Measurements from ENCODE around the gene CRK. TPM values are rescaled to one million over a fixed set of nuclear protein-coding genes. Genes with fewer than 3 reads are reported as not detected.

The CRK gene
- total and polyA plus RNA-seq, 7 donors = 33.6 to 88.7 (median 67.7) TPM

GRCh38 chr17:1484676-1485422, 28.8 kb upstream of the CRK start:
- H3K9me3 ChIP-seq = no peaks in the 10 kb centered on the region
- WGBS, 2 donors = 1% methylated on average over 19 of the region's 19 CpGs
- H3K27ac ChIP-seq = peak overlapping the region; percentile 98 to 100 (median 99)
- peak; percentile 85 for DNase-seq
- peaks cover 0 to 81% (median 75%) of the 10 kb centered on the region in 4 donors for H3K4me1 ChIP-seq
- peaks cover 6 to 41% (median 9%) of the 10 kb centered on the region in 4 donors for H3K36me3 ChIP-seq
- H3K4me3 ChIP-seq = peak overlapping the region; percentile 86 to 91 (median 88)
- H3K27me3 ChIP-seq = no peaks in the 10 kb centered on the region
- intact Hi-C loops (cut with DNase I) = no loop called here
- peak in 1 of 2 donors; percentile 19 for TF ChIP-seq POLR2A (IDR thresholded peaks at IDR 0.05)
- peak in 2 of 4 donors; percentile 38 to 39 for TF ChIP-seq POLR2AphosphoS5 (IDR thresholded peaks at IDR 0.05)
- no peak for TF ChIP-seq EP300 (IDR thresholded peaks at IDR 0.05)

GRCh38 chr17:1484060-1484535, 28.1 kb upstream of the CRK start:
- TF ChIP-seq POLR2AphosphoS5 (IDR thresholded peaks at IDR 0.05) (no peak), CTCF (IDR thresholded peaks at IDR 0.05) (no peak), EP300 (IDR thresholded peaks at IDR 0.05) (no peak), POLR2A (IDR thresholded peaks at IDR 0.05) (no peak)
- Histone ChIP-seq H3K27ac (peak overlapping the region; percentile 98 to 100 (median 99)), H3K27me3 (no peaks in the 10 kb centered on the region), H3K4me3 (peak overlapping the region in 3 of 4 donors; percentile 86 to 91 (median 90)), H3K36me3 (peaks cover 13 to 48% (median 16%) of the 10 kb centered on the region in 4 donors), H3K9me3 (no peaks in the 10 kb centered on the region), H3K4me1 (peaks cover 0 to 73% (median 68%) of the 10 kb centered on the region in 4 donors)
- intact Hi-C loops (cut with DNase I) = no loop called here
- no peak for DNase-seq
- 74 to 87% methylated on average over 29 of the region's 29 CpGs for WGBS, 2 donors

- intact Hi-C loops (cut with DNase I) = no loop called here
- TF ChIP-seq POLR2AphosphoS5 (IDR thresholded peaks at IDR 0.05) (no peak), CTCF (IDR thresholded peaks at IDR 0.05) (no peak), POLR2A (IDR thresholded peaks at IDR 0.05) (no peak), EP300 (IDR thresholded peaks at IDR 0.05) (no peak)
- no peak overlapping the region for H3K4me3 ChIP-seq
- no peak for DNase-seq
- H3K36me3 ChIP-seq = peaks cover 27 to 62% (median 30%) of the 10 kb centered on the region in 4 donors
- WGBS, 2 donors = 87 to 92% methylated on average over 20 of the region's 20 CpGs
- H3K9me3 ChIP-seq = no peaks in the 10 kb centered on the region
- H3K27ac ChIP-seq = peak overlapping the region; percentile 70 to 100 (median 98)
- H3K4me1 ChIP-seq = peaks cover 0 to 62% (median 56%) of the 10 kb centered on the region in 4 donors
- H3K27me3 ChIP-seq = no peaks in the 10 kb centered on the region
These were observed 26.6 kb upstream of the CRK start for GRCh38 chr17:1482680-1483079.

- intact Hi-C loops (cut with DNase I) = no loop called here
- no peaks in the 10 kb centered on the region for H3K27me3 ChIP-seq
- TF ChIP-seq EP300 (IDR thresholded peaks at IDR 0.05) (no peak), POLR2AphosphoS5 (IDR thresholded peaks at IDR 0.05) (no peak), POLR2A (IDR thresholded peaks at IDR 0.05) (no peak), CTCF (IDR thresholded peaks at IDR 0.05) (no peak)
- WGBS, 2 donors = 86 to 88% methylated on average over 11 of the region's 11 CpGs
- no peak overlapping the region for H3K4me3 ChIP-seq
- H3K36me3 ChIP-seq = peaks cover 34 to 72% (median 37%) of the 10 kb centered on the region in 4 donors
- peak overlapping the region; percentile 27 to 100 (median 98) for H3K27ac ChIP-seq
- H3K9me3 ChIP-seq = no peaks in the 10 kb centered on the region
- H3K4me1 ChIP-seq = peaks cover 0 to 54% (median 47%) of the 10 kb centered on the region in 4 donors
- DNase-seq = no peak
These were observed 25.7 kb upstream of the CRK start for GRCh38 chr17:1481736-1482135.

GRCh38 chr17:1480747-1481465, 24.9 kb upstream of the CRK start:
- peaks cover 38 to 80% (median 39%) of the 10 kb centered on the region in 4 donors for H3K36me3 ChIP-seq
- H3K9me3 ChIP-seq = no peaks in the 10 kb centered on the region
- no peak for DNase-seq
- no peaks in the 10 kb centered on the region for H3K27me3 ChIP-seq
- H3K4me1 ChIP-seq = peaks cover 0 to 52% (median 40%) of the 10 kb centered on the region in 4 donors
- intact Hi-C loops (cut with DNase I) = no loop called here
- no peak overlapping the region for H3K4me3 ChIP-seq
- peak overlapping the region; percentile 27 to 100 (median 66) for H3K27ac ChIP-seq
- TF ChIP-seq EP300 (IDR thresholded peaks at IDR 0.05) = no peak
- peak in 1 of 4 donors; percentile 13 for TF ChIP-seq POLR2AphosphoS5 (IDR thresholded peaks at IDR 0.05)
- WGBS, 2 donors = 81 to 86% methylated on average over 18 of the region's 18 CpGs

Measured in sigmoid colon (tissue), 7 donors.